Metanephros (tissue), 1 donor: Measurements from ENCODE around the gene HGFAC. TPM values are rescaled to one million over a fixed set of nuclear protein-coding genes. Genes with fewer than 3 reads are reported as not detected.

ENCODE experiments used
- total RNA-seq: library from RNA; depleted of rRNA; stranded (reverse); fragments of >200 nt; gene quantifications from one replicate; pipeline ENCODE4 v1.2.3, GENCODE V29; 2014

Gene HGFAC
- total RNA-seq, result 1.3 TPM

GRCh38 chr4:3441501-3442459 is at the start of gene HGFAC:
Gene HGFAC (plus strand): TSS chr4:3441968. CDS start chr4:3442002, 34 bp downstream.

GRCh38 chr4:3462790-3463415 is 21.1 kb downstream of the HGFAC start, which contains the start of gene DOK7:
Gene DOK7 (plus strand): TSS chr4:3463306. CDS start chr4:3463376, 70 bp downstream.

Other genes with a start within 250 kb of the HGFAC start
- 0.99 TPM for gene MSANTD1, start 192.8 kb upstream of the HGFAC start, total RNA-seq
- gene RGS12, start 148.9 kb upstream of the HGFAC start, total RNA-seq, result 75.4 TPM
- 2.0 TPM for gene DOK7, start 21.3 kb downstream of the HGFAC start, total RNA-seq
- gene LRPAP1, start 90.5 kb downstream of the HGFAC start, total RNA-seq, result 195 TPM